Heart right ventricle (tissue), 16 donors: ENCODE results near the gene CTSZ. TPM values are rescaled to one million over a fixed set of nuclear protein-coding genes. Genes with fewer than 3 reads are reported as not detected.

Source experiments
- ATAC-seq, 8 donors: fragments of 200-7000 bp; cut with Tn5 transposase; one replicate each; pipeline ENCODE4 v1.9.1; 2020; ENCODE audit warnings: mild to moderate bottlenecking in 8 of 8, moderate library complexity in 8 of 8, moderate number of reproducible peaks in 1 of 8
- DNase-seq, 2 donors: peaks; one replicate each; pipeline ENCODE4 v3.0.0-alpha.2; 2020
- H3K27ac ChIP-seq, 10 donors: fragments of 200-600 bp; sonication (generic) in 2 of 10; one replicate each; pipeline versions ENCODE4 v1.5.0 to v1.8.0; 2020 to 2022; ENCODE audit warnings: mild to moderate bottlenecking in 3 of 10
- H3K27me3 ChIP-seq, 7 donors: fragments of 200-600 bp; one replicate each; pipeline ENCODE4 v1.8.0; 2021 to 2022; ENCODE audit warnings: mild to moderate bottlenecking in 2 of 7
- H3K36me3 ChIP-seq, 9 donors: fragments of 200-600 bp; sonication (generic) in 1 of 9; one replicate each; pipeline versions ENCODE4 v1.5.0 to v1.8.0; 2020 to 2022; ENCODE audit warnings: mild to moderate bottlenecking in 2 of 9
- H3K4me1 ChIP-seq, 9 donors: fragments of 200-600 bp; sonication (generic) in 1 of 9; one replicate each; pipeline versions ENCODE4 v1.5.0 to v1.8.0; 2020 to 2022; ENCODE audit warnings: mild to moderate bottlenecking in 4 of 9
- H3K4me3 ChIP-seq, 10 donors: fragments of 200-600 bp; sonication (generic) in 2 of 10; one replicate each; pipeline versions ENCODE4 v1.5.0 to v1.8.0; 2020 to 2022; ENCODE audit warnings: mild to moderate bottlenecking in 7 of 10, moderate library complexity in 2 of 10
- H3K9me3 ChIP-seq, 11 donors: fragments of 200-600 bp in 10 of 11; sonication (generic) in 2 of 11; one replicate each; pipeline versions ENCODE4 v1.5.0 to v1.8.0; 2013 to 2022; ENCODE audit warnings: mild to moderate bottlenecking in 2 of 11, control low read depth in 1 of 11, moderate library complexity in 1 of 11
- CTCF ChIP-seq, 9 donors: fragments of 200-600 bp; sonication (generic) in 2 of 9; IDR thresholded peaks; one replicate each; pipeline versions ENCODE4 v1.5.0 to v1.8.0; 2021 to 2022; ENCODE audit warnings: antibody characterized with exemption in 9 of 9, mild to moderate bottlenecking in 5 of 9, moderate library complexity in 1 of 9
- WGBS, 2 donors: extraction: QIAGEN DNeasy Blood & Tissue Kit; methylation state at CpG; one replicate each; pipeline ENCODE4 v1.1.7; 2013; ENCODE audit warnings: inconsistent platforms in 1 of 2; 5-methylcytosine and 5-hydroxymethylcytosine counted together
- intact Hi-C, 10 donors: fragments of 100-400 bp; cut with DNase I; formaldehyde crosslinking; loops; one replicate each; pipeline versions ENCODE4 v1.11.1 to v1.14.2; 2022
- polyA plus RNA-seq, 2 donors: library from polyadenylated mRNA; stranded (reverse); fragments of 200-250 nt; gene quantifications; one replicate each; pipeline ENCODE4 v1.2.3, GENCODE V29; 2013
- total RNA-seq, 10 donors: library from RNA; stranded (reverse); fragmentation: NEBNext Ultra II Directional in 3 of 10; extraction: Animal tissue kit (Norgen Biotek cat#: 25700) in 3 of 10; gene quantifications; one replicate each; pipeline versions ENCODE4 v1.2.1 to v1.2.4, GENCODE V29; 2021 to 2023
- donor health status: Arrhythmogenic right ventricular cardiomyopathy.
- donor health status: ischemic (EF 13 %, LVEDD 7.1; RV severe dilation, severe dysfunction).
- donor health status: healthy with polysubstance abuse.
- donor health status: DM: no; HTN: yes; CAD: no.
- donor health status: DM: no; HTN: no; CAD: no.
- donor health status: ischemic (EF 25% LVEDD 6.9; RV normal size, moderate dysfunction).
- donor health status: ischemic (EF 25% LVEDD 5.7; RV mildly dilated, moderate dysfunction).
- donor health status: healthy.
- donor health status: DM: yes; HTN: yes; CAD: no.
- donor health status: Ischemic cardiomyopathy.
- donor health status: ischemic (EF 35%, LVEDD 5.7; RV mildly dilated, moderate dysfunction).
- donor health status: nonischemic (EF 11% LVEDD 7.7; RV severe dilation, severe dysfunction).
- donor health status: DM: yes; HTN: yes; CAD: no.
- donor health status: PGD.
- donor health status: ischemic (EF 29% LVEDD 5.4; RV normal size, mild dysfunction).
- donor health status: nonischemic (EF 23%, LVEDD 6.1; RV moderate dilation, normal function).

Gene CTSZ
- total and polyA plus RNA-seq, 12 donors, result 83.9 to 278 (median 124) TPM

GRCh38 chr20:59040667-59041066 is 33.6 kb upstream of the CTSZ start:
- H3K27ac ChIP-seq, result no peak overlapping the region

GRCh38 chr20:59039233-59039632 is 32.2 kb upstream of the CTSZ start:
- no peak for ATAC-seq
- Histone ChIP-seq H3K4me3 (no peak overlapping the region), H3K27ac (no peak overlapping the region), H3K9me3 (no peaks in the 10 kb centered on the region), H3K27me3 (no peaks in the 10 kb centered on the region), H3K36me3 (peaks cover 0 to 62% (median 34%) of the 10 kb centered on the region in 9 donors), H3K4me1 (peaks cover 4 to 42% (median 37%) of the 10 kb centered on the region in 9 donors)
- intact Hi-C loops, result loop anchor here in 5 of 10 donors (10.0 kb wide), 4 partner anchors 54 to 654 kb away; partner anchors contain the start of genes NELFCD (in 1 of the 5), STX16 (in 1 of the 5) and VAPB (in 1 of the 5)
- no peak for TF ChIP-seq CTCF (IDR thresholded peaks at IDR 0.05)
- DNase-seq, result no peak
- WGBS, 2 donors, result 72 to 74% methylated on average over 1 of the region's 1 CpG

More at GRCh38 chr20:59040667-59041066, 33.6 kb upstream of the CTSZ start:
- Histone ChIP-seq H3K4me1 (peaks cover 4 to 42% (median 37%) of the 10 kb centered on the region in 9 donors), H3K9me3 (no peaks in the 10 kb centered on the region), H3K27me3 (no peaks in the 10 kb centered on the region), H3K36me3 (peaks cover 0 to 48% (median 23%) of the 10 kb centered on the region in 9 donors), H3K4me3 (no peak overlapping the region)
- ATAC-seq (no peak), DNase-seq (no peak)
- intact Hi-C loops, result loop anchor here in 1 of 10 donors (10.0 kb wide), 1 partner anchor 166 kb away; no protein-coding TSS in a partner anchor
- WGBS, 2 donors, result 81 to 88% methylated on average over 5 of the region's 5 CpGs
- no peak for TF ChIP-seq CTCF (IDR thresholded peaks at IDR 0.05)

GRCh38 chr20:59037386-59037785 is 30.3 kb upstream of the CTSZ start:
- intact Hi-C loops, result loop anchor here in 5 of 10 donors (10.0 kb wide), 4 partner anchors 53 to 653 kb away; partner anchors contain the start of genes NELFCD (in 1 of the 5), STX16 (in 1 of the 5) and VAPB (in 1 of the 5)
- WGBS, 2 donors, result 92% methylated on average over 12 of the region's 12 CpGs
- H3K9me3 ChIP-seq, result no peaks in the 10 kb centered on the region
- peaks cover 0 to 70% (median 39%) of the 10 kb centered on the region in 9 donors for H3K36me3 ChIP-seq
- peaks cover 5 to 45% (median 32%) of the 10 kb centered on the region in 9 donors for H3K4me1 ChIP-seq
- TF ChIP-seq CTCF (IDR thresholded peaks at IDR 0.05), result no peak
- no peaks in the 10 kb centered on the region for H3K27me3 ChIP-seq
- H3K4me3 ChIP-seq, result no peak overlapping the region
- DNase-seq, result no peak
- no peak for ATAC-seq
- H3K27ac ChIP-seq, result no peak overlapping the region

GRCh38 chr20:59035381-59035780 is 28.3 kb upstream of the CTSZ start:
- DNase-seq (no peak), ATAC-seq (no peak)
- 94 to 98% methylated on average over 3 of the region's 3 CpGs for WGBS, 2 donors
- H3K4me3 ChIP-seq, result no peak overlapping the region
- H3K27ac ChIP-seq, result no peak overlapping the region
- peaks cover 11 to 39% (median 29%) of the 10 kb centered on the region in 9 donors for H3K4me1 ChIP-seq
- intact Hi-C loops, result loop anchor here in 5 of 10 donors (10.0 kb wide), 4 partner anchors 51 to 651 kb away; partner anchors contain the start of genes NELFCD (in 1 of the 5), STX16 (in 1 of the 5) and VAPB (in 1 of the 5)
- no peaks in the 10 kb centered on the region for H3K27me3 ChIP-seq
- peaks cover 0 to 67% (median 39%) of the 10 kb centered on the region in 9 donors for H3K36me3 ChIP-seq
- no peaks in the 10 kb centered on the region for H3K9me3 ChIP-seq
- TF ChIP-seq CTCF (IDR thresholded peaks at IDR 0.05), result no peak
